ENCODE measurements around the gene HAPLN2.

DNA sequence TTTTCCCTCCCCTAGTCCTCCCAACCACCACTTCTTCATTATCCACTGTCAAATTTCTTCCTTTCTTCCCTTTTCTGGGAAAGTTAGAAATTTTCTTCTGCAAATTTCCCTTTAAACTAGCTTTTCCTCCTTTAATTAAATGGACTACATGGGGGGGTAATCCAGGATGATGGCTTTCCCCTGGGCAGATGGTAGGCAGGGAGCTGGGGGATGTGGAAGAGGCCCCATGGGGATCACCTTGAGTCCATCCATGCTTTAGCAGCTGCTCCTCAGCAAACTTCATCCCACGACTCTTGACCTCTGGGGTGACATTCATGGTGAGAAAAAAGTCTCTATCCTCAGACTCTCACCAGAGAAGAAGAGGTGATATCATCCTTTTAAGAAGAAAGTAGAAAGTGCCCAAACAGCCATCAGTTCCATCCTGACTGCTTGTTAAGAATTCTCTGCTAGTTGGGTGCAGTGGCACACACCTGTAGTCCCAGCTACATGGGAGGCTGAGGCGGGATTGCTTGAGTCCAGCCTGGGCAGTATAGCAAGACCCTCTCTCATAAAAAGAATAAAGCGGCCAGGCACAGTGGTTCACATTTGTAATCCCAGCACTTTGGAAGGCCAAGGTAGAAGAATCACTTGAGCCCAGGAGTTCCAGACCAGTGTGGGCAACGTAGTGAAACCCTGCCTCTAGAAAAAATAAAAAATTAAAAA, 20.3 kb upstream of the HAPLN2 start:
- no peak for TF ChIP-seq EZH2 (IDR thresholded peaks at IDR 0.05)
- TF ChIP-seq POLR2AphosphoS5 (IDR thresholded peaks at IDR 0.05; ENCODE audit: borderline replicate concordance, low read depth, low read length) = no peak
- no peak for TF ChIP-seq FOXP2 (optimal IDR thresholded peaks at IDR 0.05; ENCODE audit: control extremely low read depth, extremely low read length, insufficient read depth)

Measured in SK-N-MC (cell line).